ENCODE results near the gene MAGI2.

MAGI2 gene

DNA sequence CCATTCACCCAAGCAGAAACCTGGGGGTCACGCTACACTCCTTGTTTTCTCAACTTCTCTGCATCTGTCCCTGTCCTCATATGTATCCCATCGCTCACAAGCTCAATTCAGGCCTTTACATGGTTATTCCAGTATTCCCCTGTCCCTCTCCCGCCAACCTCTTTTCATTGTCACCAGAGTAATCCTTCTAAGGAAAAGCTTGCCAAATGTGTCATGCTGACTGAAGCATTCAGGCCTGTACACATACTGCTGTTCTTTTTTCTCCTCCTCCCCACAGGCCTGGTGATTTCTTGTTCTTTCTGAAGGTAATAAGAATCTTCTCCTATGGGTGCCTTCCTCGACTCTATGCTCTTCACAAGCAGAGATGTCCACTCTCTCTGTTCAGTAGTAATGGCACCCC, 1372.7 kb downstream of the MAGI2 start:
- no peak overlapping the region for H3K4me3 ChIP-seq (replicated peaks; ENCODE audit: low read depth, low read length)
- DNase-seq (ENCODE audit: extremely low read depth, low read depth): no peak
- TF ChIP-seq, protein P1, sequence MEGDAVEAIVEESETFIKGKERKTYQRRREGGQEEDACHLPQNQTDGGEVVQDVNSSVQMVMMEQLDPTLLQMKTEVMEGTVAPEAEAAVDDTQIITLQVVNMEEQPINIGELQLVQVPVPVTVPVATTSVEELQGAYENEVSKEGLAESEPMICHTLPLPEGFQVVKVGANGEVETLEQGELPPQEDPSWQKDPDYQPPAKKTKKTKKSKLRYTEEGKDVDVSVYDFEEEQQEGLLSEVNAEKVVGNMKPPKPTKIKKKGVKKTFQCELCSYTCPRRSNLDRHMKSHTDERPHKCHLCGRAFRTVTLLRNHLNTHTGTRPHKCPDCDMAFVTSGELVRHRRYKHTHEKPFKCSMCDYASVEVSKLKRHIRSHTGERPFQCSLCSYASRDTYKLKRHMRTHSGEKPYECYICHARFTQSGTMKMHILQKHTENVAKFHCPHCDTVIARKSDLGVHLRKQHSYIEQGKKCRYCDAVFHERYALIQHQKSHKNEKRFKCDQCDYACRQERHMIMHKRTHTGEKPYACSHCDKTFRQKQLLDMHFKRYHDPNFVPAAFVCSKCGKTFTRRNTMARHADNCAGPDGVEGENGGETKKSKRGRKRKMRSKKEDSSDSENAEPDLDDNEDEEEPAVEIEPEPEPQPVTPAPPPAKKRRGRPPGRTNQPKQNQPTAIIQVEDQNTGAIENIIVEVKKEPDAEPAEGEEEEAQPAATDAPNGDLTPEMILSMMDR (IDR thresholded peaks at IDR 0.05; ENCODE audit: low read depth, low read length, missing control alignments): no peak

DNA sequence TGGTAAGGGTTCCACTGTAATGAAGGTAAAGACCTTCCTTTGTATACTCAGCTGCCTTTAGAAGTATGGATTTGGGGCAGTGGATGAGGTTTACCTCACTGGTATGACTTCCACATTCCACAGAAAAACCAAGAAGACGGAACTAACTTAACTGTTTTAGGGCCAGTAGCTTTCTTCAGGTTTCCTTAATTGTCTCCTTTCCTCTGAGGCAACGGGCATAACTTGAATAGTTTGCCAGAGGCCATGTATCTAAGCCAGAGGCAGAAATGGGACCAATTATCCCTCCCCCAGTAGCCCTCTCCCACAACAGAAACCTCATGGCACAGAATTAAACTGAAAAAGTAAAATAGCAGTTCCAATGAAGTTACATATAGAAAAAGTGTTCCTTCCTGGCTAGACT, 1373.2 kb downstream of the MAGI2 start:
- no peak for DNase-seq (ENCODE audit: extremely low read depth, low read depth)
- H3K4me3 ChIP-seq (replicated peaks; ENCODE audit: low read depth, low read length): no peak overlapping the region
- TF ChIP-seq, protein P1 (IDR thresholded peaks at IDR 0.05; ENCODE audit: low read depth, low read length, missing control alignments): no peak

DNA sequence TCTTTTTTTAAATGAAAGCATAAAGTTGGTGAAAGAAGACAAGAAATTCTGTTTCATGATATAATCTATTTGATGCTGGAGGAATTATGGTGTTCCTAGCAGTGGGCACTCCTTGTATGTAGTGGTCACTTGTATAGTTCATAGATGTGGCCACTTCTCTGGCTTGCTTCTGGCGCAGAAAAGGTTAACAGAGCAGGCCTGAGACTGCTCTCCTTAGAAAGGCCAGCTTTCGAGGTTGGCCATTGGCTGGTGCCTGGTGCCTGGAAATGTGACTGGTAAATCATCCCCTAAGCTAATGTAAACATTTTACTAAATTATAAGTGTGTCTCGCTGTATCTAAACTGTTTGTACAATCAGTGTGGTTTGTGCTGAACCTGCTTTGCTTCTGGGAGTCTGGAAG, 1378.8 kb downstream of the MAGI2 start:
- no peak overlapping the region for H3K4me3 ChIP-seq (replicated peaks; ENCODE audit: low read depth, low read length)
- TF ChIP-seq, protein P1 (IDR thresholded peaks at IDR 0.05; ENCODE audit: low read depth, low read length, missing control alignments): no peak
- no peak for DNase-seq (ENCODE audit: extremely low read depth, low read depth)

DNA sequence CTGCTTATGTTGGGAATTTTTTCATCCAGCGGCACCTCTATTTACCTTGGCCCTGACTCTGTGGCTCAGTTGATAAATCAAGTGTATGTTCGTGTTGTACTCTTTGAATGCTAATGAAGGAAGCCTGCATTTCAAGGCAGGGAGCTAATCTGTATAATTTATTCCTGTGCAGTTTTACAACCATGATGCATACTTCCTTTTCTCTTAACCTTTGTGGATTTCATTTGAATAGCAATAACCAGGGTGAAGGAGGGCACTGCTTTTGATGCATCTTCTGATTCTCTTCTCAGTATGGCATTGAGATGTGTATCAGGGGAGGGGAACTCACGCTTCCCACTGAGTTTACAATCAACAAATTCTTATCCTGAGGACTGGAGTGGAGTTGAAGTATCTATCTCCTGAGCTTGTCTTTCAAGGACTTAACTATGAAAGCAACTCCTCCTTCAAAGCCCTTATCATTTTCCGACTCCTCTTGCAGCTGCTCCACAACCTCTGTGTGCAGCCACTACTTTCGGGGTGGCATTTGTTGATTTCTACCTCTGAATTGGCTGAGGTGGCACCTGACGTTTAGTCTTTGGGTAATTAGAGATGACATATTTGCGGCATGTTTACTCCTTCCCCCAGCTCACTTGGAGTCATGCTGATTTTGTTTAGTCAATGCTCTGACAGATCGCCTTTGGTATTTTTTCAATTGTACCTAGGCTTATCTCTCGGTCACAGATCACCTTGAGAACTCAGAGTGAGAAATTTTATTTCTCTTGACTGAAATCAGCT, 1379.7 kb downstream of the MAGI2 start:
- TF ChIP-seq, protein P1 (IDR thresholded peaks at IDR 0.05; ENCODE audit: low read depth, low read length, missing control alignments): no peak
- DNase-seq (ENCODE audit: extremely low read depth, low read depth): no peak
- no peak overlapping the region for H3K4me3 ChIP-seq (replicated peaks; ENCODE audit: low read depth, low read length)

DNA sequence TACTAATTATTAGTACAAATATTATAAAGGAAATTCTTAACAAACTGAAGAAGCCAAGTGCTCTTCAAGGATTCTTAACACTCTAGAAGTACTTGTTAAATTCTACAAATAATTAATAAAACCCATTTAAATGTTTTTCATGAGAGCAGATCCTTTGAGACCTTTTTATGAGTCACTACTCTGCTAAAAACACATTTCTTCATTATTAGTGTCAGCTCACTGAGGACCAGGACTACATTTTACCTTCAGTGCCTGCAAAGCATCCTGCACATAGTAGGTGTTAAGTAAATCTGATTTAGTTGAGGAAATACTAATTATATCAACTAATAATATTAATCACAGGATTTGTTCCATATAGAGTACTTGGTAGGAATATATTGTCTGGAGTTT, 1381.3 kb downstream of the MAGI2 start:
- TF ChIP-seq, protein P1 (IDR thresholded peaks at IDR 0.05; ENCODE audit: low read depth, low read length, missing control alignments): no peak
- no peak overlapping the region for H3K4me3 ChIP-seq (replicated peaks; ENCODE audit: low read depth, low read length)
- no peak for DNase-seq (ENCODE audit: extremely low read depth, low read depth)

DNA sequence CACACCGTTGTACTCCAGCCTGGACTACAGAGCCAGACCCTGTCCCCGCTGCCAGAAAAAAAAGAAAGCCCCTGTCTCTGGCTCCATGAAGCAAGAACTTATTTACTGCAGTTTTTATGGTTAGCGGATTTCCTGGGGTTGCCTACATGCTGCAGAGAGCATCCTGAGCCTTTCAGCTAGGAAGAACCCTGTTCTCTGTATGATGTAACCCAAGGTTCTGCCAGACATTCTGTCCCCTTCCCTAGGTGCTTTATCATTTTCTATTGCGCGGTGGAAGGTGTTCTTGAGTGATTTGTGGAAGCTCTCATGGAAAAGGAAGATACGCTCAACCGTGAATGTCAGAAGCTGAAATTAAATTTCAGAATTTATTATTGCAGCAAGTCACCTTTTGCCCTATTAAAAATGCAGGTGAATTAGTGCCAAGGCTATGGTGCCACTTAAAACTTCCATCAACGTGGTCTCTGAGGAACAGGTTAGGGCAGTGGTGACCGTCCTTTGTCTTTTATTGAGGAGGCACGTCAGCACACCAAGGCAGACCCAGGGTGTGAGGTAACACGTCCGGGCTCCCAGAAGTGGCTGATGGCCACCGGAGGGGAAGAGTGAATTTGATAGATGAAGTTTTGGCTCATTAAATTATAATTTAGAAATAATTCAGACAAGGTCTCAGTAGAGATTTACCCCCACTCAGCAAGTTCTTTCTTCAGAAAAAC, 1381.8 kb downstream of the MAGI2 start:
- TF ChIP-seq, protein P1 (IDR thresholded peaks at IDR 0.05; ENCODE audit: low read depth, low read length, missing control alignments): no peak
- DNase-seq (ENCODE audit: extremely low read depth, low read depth): no peak

More for the DNA sequence above, 1381.8 kb downstream of the MAGI2 start:
- H3K4me3 ChIP-seq (replicated peaks; ENCODE audit: low read depth, low read length): no peak overlapping the region

Measured in HFF-Myc (cell line).